GM23338 (cell line): ENCODE data around the gene GLMN. TPM values are rescaled to one million over a fixed set of nuclear protein-coding genes. Genes with fewer than 3 reads are reported as not detected.

Source experiments
- CTCF ChIP-seq, 2 experiments: fragments of 200-600 bp in 1 of 2; sonication (generic) in 1 of 2; conservative IDR thresholded peaks; 2 replicates each; pipeline versions ENCODE4 v1.5.1 to v1.6.1; 2016 to 2017; ENCODE audit warnings: antibody characterized with exemption in 2 of 2, low read depth in 2 of 2, mild to moderate bottlenecking in 2 of 2, moderate library complexity in 1 of 2
- JUNB ChIP-seq: IDR thresholded peaks from one replicate; pipeline ENCODE4 v1.6.1; 2016; ENCODE audit warnings: antibody characterized with exemption; ENCODE audit not compliant: unreplicated experiment
- POLR2AphosphoS5 ChIP-seq: IDR thresholded peaks from 2 replicates; pipeline ENCODE4 v1.6.1; 2016; ENCODE audit warnings: antibody characterized with exemption, low read depth
- REST ChIP-seq: IDR thresholded peaks from one replicate; pipeline ENCODE4 v1.6.1; 2018; ENCODE audit warnings: antibody characterized with exemption; ENCODE audit not compliant: unreplicated experiment
- STAT1 ChIP-seq: IDR thresholded peaks from one replicate; pipeline ENCODE4 v1.6.1; 2016; ENCODE audit warnings: antibody characterized with exemption; ENCODE audit not compliant: unreplicated experiment
- ZNF114 ChIP-seq: fragments of 250-450 bp; sonication (Bioruptor Pico); IDR thresholded peaks from 2 replicates; pipeline ENCODE4 v1.5.0; 2020; ENCODE audit warnings: mild to moderate bottlenecking, moderate library complexity
- ZNF331 ChIP-seq: fragments of 250-450 bp; sonication (Bioruptor Pico); IDR thresholded peaks from 2 replicates; pipeline ENCODE4 v1.5.0; 2020; ENCODE audit warnings: low read depth, mild to moderate bottlenecking, moderate library complexity
- polyA plus RNA-seq: library from polyadenylated mRNA; unstranded; fragments of >200 nt; fragmentation: Nextera tagmentation; extraction: Ambion mirVana; gene quantifications from 2 replicates; pipeline ENCODE4 v1.2.1, GENCODE V29; 2016
- total RNA-seq: library from RNA; depleted of rRNA; stranded (reverse); fragments of >200 nt; shearing (Covaris generic); gene quantifications from 2 replicates; pipeline ENCODE4 v1.2.3, GENCODE V29; 2014; rRNA removed

Gene GLMN
- total and polyA plus RNA-seq, 2 experiments from 2014 or later, result 36.8 to 49.9 TPM

GRCh38 chr1:92201973-92202372 lies 96.8 kb downstream of the GLMN start (continued):
- no peak for TF ChIP-seq CTCF (conservative IDR thresholded peaks at IDR 0.05; ENCODE audit: low read depth in 2 of 2)
- TF ChIP-seq ZNF331 (CRISPR knock-in tag), result no peak
- no peak for TF ChIP-seq STAT1
- no peak for TF ChIP-seq JUNB
- no peak for TF ChIP-seq ZNF114 (CRISPR knock-in tag)
- no peak for TF ChIP-seq REST
- no peak for TF ChIP-seq POLR2AphosphoS5

Other genes starting within 250 kb of the GLMN start
- 0.89 and 0.94 TPM in 2 replicates for gene SETSIP, start 223.6 kb downstream of the GLMN start, total RNA-seq
- 0.68 and 0.92 TPM in 2 replicates for gene SETSIP, start 223.6 kb downstream of the GLMN start, polyA plus RNA-seq
- 2.3 and 4.1 TPM in 2 replicates for gene BTBD8, start 218.6 kb downstream of the GLMN start, total RNA-seq
- gene BTBD8, start 218.6 kb downstream of the GLMN start, polyA plus RNA-seq, result 2.9 and 3.0 TPM in 2 replicates
- not detected in 2 replicates for gene C1orf146, start 81.1 kb downstream of the GLMN start, total RNA-seq
- gene C1orf146, start 81.1 kb downstream of the GLMN start, polyA plus RNA-seq, result not detected in 2 replicates
- 17.7 and 30.4 TPM in 2 replicates for gene RPAP2, start 72 bp upstream of the GLMN start, total RNA-seq
- gene RPAP2, start 72 bp upstream of the GLMN start, polyA plus RNA-seq, result 19.8 and 26.6 TPM in 2 replicates
- gene GFI1, start 187.9 kb upstream of the GLMN start, total RNA-seq, result 0.21 TPM in 1 of 2 replicates, not detected in the other
- gene GFI1, start 187.9 kb upstream of the GLMN start, polyA plus RNA-seq, result 0.12 TPM in 1 of 2 replicates, not detected in the other